HG03097 (cell line): Measurements from ENCODE around the gene ACTR3.
"Not testable (repeated sequence)": the region's sequence is repeated elsewhere in the genome, so short reads cannot be mapped to it uniquely, and the experiment has no call there.

ENCODE experiments used
- ATAC-seq: cut with Tn5 transposase; IDR thresholded peaks from one replicate; pipeline ENCODE4 v1.9.1; 2021; ENCODE audit not compliant: unreplicated experiment, low FRiP score

The ACTR3 gene

DNA sequence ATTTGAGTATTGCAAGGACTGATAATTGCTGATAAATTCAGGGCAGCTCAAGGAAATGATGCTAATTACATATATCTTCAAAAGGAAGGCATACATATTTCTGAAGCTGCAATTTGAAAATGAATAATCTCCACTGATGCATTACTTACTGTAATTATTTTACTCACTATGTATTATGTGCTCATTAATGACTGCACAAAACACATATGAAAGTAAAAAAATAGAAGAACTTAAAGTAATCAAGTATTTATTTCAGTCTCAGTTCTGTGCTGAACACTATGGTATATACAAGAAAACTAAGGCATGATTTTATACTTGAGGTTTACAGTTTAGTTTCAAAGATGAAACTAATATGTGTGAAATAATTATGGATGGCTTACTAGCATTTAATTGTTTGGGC lies 9.3 kb downstream of the ACTR3 start:
- no peak for ATAC-seq

DNA sequence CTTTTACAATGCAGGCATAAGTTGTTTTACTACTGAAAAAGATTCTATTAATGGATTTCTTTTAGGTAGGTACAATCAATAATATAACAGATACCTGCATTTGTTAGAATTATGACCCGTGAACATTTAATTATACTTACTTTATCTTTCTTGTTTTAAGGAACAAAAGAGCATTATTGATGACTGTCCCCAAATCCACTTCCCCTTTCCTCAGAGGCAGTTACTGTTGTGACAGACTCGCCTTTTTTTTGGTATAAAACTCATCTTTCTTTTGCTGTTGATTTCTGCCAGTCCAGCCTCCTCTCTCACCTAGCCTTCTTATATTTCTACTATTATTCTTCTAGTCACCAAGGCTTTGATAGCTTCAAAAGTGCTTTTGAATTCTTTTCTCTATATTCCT lies 12.1 kb downstream of the ACTR3 start:
- ATAC-seq = no peak

DNA sequence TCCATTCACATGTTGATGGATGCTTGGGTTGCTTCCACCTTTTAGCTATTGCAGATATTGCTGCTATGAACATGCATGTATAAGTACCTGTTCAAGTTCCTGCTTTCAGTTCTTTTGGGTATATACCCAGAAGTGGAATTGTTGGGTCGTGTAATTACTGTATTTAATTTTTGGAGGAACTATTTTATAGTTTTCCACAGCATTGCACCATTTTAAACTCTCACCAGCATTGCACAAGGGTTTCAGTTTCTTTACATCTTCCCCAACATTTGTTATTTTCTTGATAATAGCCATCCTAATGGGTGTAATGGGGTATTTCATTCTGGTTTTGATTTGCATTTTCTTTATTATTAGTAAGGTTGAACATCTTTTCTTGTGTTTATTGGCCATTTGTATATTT lies 16.0 kb downstream of the ACTR3 start:
- no peak for ATAC-seq

DNA sequence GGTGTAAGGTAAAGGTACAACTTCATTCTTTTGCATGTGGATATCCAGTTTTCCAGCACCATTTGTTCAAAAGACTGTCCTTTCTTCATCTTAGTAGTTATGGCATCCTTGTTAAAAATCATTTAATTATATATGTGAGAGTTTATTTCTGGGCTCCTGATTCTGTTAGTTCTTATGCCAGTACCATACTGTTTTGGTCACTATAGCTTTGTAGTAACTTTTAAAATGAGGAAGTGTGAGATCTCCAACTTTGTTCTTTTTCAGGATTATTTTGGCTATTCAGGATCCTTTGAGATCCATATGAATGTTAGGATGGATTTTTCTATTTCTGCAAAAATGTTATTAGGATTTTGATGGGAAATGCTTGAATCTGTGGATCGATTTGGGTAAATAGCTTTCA lies 16.8 kb downstream of the ACTR3 start:
- ATAC-seq = no peak

DNA sequence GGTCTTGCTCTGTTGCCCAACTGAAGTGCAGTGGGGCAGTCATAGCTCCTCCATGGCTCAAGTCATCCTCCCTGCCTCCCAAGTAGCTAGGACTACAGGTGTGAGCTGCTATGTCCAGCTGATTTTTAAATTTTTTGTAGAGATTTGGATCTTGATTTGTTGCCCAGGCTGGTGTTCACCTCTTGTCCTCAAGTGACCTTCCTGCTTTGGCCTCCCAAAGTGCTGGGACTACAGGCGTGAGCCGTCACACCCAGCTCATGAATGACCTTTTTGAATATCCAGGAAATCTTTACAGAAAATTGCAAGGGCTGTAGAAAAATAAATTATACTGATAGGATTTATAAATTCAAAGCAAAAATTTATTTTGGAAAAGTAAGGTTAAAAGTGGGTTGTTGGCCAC lies 17.4 kb downstream of the ACTR3 start:
- ATAC-seq = no peak

DNA sequence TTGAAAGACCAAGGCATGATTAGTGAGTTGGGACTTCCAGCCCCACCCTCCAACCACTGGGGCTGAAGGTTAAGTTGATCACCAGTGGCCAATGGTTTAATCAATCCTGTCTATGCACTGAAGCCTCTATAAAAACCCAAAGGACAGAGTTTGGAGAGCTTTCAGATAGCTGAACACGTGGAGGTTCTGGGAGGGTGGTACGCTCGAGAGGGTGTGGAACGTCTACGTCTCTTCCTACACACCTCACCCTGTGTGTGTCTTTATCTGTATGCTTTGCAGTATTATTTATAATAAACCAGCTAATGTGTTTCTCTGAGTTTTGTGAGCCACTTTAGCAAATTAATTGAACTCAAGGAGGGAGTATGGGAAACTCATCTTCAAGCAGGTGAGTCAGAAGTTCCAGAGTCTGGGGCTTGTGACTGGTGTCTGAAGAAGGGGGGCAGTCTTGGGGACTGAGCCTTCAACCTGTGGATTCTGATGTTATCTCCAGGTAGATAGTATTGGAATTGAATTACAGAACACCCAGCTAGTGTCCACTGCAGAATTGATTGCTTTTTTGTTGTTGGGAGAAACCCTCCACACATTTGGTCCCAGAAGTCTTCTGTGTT lies 20.3 kb downstream of the ACTR3 start:
- no peak for ATAC-seq

DNA sequence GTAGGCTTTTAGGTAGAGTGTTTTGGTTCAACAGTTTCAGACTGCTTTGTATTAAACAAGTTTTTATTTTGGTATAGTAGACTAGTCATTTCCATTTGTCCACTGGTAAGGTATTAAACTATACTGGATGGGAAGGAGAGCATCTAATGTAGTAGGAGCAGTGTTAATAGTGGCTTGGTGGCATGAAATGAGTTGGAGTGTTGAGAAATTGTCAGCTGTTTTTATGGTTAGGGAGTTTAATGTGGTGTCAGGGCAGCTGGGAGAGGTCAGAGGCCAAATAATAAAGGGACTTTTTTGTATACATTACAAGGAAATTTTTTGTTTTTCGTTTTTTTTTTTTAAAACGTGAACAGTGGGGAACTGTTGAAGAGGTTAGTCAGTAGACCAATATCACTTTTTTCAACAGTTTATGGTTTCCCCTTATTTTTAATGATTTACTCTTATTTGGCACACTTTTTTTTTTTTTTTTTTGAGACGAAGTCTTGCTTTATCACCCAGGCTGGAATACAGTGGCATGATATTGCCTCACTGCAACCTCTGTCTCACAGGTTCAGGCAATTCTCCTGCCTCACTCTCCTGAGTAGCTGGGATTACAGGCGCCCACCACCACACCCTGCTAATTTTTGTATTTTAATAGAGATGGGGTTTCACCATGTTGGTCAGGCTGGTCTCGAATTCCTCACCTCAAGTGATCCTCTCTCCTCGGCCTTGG lies 21.2 kb downstream of the ACTR3 start:
- ATAC-seq = no peak

DNA sequence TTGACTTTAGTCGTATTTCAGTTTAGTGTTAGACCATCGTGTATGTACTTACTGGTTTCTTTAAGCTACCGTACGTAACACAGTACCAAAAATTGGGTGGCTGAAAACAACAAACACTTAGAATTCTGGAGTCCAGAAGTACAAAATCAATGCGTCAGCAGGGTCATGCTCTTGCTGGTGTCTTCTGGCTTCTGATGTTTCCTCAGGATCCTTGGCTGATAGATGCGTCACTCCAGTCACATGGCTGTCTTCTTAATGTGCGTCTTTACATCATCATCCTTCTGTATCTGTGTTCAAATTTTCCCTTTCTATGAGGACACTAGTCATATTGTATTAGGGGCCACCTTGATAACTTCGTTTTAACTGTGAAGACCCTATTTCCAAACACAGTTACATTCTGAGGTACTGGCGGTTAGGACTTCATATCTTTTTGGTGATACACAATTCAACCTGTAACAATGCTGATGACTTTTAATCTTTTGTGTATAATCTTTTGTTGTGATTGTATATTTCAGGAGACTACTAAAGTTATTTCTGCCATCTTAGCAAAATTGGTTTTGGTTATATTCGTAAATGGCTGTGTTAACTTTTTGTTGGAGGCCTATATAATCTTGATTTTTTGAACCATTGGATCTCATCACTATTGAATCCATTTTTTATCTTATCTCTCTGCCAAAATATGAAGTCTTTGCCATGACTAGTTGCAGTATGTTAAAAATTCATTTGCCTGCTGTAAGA lies 25.4 kb downstream of the ACTR3 start:
- ATAC-seq = no peak

DNA sequence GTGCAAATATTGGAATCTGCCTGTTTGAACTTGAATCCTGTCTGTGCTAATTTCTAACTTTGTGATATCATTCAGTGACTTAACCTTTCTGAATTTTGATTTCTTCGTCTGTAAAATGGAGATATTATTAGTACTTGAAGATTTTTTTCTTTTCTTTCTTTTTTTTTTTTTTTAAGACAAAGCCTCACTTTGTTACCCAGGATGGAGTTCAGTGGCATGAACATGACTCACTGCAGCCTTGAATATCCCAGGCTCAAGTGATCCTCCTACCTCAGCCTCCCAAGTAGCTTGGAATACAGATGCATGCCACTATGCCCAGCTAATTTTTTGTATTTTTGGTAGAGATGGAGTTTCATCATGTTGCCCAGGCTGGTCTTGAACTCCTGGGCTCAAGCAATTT lies 28.3 kb downstream of the ACTR3 start:
- ATAC-seq = no peak

DNA sequence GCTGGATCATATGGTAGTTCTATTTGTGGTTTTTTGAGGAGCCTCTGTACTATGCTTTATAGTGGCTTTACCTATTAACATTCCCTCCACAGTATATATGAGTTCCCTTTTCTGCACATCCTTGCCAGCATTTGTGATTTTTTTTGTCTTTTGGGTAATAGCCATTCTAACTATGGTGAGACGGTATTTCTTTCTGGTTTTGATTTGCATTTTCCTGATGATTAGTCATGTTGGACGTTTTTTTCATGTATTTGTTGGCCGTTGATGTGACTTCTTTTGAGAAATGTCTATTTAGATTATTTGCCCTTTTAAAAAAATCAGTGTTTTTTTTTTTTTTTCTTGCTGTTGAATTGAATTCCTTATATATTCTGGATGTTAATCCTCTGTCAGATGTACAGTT lies 31.1 kb downstream of the ACTR3 start:
- ATAC-seq = no peak

DNA sequence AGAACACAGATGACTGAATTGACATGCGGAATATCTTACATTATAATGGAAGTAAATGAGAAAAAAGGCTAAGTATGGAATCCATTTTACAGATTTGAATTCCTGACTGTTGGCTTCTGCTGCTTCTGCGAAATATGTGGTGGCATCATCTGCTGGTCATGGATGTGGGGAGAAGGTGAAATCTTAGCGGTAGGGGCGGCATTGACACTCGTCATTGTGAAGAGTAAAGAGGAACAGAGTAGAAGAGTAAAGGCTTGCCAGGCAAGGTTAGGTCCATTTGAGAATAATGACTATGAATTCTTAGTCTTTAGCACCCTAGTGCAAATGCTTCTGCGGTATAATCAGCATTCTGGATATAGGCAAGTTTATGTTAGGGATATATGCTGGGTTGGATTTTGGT lies 32.4 kb downstream of the ACTR3 start:
- ATAC-seq = no peak

DNA sequence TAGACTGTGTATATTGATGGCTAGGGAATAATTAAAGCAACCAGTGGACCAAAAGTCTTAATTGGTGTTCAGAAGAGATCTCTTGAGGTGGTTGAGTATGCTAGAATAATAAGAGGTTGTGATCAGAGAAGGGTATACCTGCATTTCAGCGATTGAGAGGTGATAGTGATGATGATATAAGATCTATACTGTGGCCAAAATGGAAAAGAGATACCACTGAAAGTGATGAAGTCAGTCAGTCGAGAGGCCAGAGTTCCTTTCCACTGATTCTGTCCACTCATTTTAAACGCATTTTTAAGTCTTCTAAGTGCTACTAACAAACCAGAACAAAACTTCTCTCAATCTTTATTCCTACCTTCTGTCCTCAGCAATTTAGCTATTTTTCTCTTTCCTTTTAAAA lies 32.9 kb downstream of the ACTR3 start:
- no peak for ATAC-seq

DNA sequence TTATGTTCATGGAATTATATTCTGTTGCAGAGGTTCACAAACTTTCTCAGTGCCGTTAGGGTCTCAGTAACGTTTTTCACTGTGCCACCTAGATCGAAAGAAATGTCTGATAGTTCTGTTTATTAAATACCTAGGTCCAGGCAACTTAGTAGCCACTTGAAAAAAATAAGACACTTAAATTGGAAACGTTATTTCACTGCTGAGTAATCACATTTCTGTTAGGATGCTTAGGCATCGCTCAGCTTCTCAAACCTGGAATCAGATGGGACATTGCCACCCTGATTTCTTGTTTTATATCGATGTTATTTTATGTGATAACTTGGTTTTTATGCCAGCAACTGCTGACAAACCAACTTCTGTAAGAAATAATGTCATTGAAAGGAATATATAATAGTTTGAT lies 36.0 kb downstream of the ACTR3 start:
- no peak for ATAC-seq

DNA sequence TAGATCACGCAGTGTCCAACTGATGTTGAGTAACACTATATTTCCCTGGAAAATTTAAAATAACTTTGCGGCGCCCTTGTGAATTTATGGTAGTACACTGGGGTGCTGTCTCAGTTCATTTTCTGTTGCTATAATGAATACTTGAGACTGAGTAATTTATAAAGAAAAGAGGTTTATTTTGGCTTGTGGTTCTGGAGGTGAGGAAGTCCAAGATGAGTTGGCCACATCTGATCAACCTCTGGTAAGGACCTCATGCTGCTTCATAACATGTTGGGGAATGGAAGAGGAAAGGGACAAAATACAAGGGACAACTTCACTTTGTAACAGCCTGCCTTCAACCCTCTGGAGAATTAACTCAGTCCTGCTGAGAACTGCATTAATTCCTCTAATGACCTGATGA lies 36.4 kb downstream of the ACTR3 start:
- no peak for ATAC-seq

DNA sequence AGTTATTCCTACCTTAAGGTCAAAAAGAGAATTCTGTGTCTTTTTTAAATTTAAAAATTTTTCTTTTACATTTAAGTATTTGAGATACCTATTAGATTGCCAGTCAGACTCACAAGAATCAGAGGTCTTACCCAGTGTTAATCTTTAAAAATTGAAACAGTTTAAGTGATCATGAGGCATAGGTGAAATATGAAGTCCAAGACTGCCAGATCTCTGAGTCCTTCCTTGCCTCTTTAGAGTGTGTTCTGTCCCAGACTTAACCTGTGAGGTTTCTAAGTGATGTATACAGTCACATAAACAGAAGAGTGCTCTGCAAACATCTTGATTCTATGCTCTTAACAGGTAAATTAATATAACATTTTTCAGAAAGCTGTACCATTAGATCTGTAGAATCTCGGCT lies 40.6 kb downstream of the ACTR3 start:
- no peak for ATAC-seq

DNA sequence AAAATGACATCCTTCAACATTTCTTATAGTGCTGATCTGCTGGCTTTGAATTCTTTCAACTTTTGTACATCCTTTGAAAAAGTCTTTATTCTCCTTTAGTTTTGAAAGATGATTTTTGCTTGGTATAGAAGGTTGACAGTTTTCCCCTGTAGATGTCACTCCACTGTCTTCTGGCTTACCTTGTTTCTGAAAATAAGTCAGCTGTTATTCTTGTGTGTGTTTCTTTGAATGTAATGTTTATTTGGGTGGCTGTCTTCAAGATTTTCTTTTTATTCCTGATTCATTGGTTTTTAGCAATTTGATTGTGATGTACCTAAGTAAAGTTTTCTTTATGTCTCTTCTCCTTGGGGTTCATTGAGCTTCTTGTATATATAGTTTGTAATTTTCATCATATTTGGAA lies 47.6 kb downstream of the ACTR3 start:
- ATAC-seq = no peak

DNA sequence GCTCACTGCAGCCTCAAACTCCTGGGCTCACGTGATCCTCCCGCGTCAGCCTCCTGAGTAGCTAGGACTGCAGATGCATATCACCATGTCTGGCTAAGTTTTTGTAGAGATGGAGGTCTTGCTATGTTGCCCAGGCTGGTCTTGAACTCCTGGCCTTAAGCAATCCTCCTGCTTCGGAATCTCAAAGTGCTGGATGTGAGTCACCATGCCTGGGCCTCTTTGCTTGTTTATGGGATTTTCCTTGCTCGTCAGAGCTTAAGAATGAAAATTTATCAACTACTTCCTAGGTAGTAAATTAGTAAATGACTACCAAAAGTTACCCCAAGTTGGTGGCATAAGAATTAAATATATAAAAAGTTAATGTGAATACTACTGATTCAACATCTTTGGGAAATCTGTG lies 51.0 kb downstream of the ACTR3 start:
- no peak for ATAC-seq

DNA sequence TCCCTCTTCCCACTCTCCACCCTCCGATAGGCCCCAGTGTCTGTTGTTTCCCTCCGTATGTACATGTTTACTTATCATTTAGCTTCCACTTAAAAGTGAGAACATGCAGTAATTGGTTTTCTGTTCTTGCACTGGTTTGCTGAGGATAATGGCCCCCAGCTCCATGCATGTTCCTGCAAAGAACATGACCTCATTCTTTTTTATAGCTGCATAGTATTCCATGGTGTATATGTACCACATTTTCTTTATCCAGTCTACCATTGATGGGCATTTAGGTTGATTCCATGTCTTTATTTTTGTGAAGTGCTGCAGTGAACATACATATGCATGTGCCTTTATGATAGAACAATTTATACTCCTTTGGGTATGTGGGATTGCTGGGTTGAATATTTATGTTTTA lies 55.9 kb downstream of the ACTR3 start:
- not testable (repeated sequence) for ATAC-seq

DNA sequence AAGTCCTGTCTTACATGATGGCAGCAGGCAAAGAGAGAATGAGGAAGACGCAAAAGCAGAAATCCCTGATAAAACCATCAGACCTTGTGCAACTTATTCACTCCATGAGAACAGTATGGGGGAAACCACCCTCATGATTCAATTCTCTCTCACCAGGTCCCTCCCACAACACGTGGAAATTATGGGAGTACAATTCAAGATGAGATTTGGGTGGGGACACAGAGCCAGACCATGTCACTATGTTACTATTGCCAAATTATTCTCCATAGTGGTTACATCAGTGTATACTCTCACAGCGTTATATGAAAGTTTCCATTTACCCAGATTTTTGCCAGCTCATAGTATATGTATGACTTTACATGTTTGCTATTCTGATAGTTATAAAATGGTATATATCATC lies 61.0 kb downstream of the ACTR3 start:
- not testable (repeated sequence) for ATAC-seq

DNA sequence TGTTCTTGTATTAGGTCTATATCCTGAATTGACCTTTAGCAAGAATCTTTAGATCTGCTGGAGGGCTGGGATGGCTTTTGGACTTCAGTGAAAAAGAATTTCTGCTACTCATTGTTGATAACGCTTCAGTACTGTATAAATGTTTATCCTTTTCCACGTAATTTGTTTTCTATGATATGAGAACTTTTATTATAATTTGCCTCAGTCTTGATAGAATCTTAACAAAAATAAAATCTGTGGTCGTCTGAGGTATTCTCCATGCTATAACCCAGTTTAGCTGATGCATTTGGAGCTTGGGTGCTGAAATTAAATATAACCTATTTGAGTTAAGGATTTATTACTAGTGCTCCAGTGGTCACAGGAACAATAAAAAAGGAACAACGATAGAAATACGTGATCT lies 71.1 kb downstream of the ACTR3 start:
- no peak for ATAC-seq

DNA sequence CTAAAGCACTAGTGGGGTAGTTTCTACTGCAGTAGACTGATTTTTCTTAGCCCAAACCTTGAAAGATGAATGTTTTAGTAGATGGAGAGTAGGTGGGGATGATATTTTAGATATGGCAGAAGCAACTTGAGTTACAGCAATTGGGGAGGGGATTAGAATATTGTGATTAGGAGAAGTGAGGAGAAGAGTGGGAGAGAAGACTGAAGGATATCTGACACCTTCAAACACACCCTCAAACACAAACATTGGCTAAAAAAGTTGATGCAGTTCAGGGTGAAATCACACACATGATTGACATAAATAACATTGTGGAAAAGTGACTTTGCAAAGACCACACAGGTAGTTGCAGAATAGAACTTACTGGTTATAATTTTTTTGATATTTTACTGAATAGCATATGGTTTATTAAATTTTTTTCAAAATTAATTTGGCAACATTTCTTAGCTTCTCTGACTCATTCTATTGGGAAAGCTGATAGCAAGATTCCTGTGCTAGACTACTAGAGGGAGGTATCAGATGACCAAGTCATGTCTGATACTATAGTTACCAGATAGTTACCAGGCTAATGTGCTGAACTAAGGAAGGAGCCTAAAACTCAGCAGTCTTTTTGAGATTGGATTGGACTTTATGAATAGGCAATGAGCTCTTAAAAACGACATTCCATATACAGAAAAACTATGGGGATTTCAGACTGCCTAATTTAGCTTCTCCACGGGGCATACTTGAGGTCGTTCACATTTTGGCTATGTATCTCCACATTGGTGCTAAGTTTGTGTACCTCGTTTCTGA lies 73.0 kb downstream of the ACTR3 start:
- no peak for ATAC-seq
